Keratinocyte (primary cell): Measurements from ENCODE around the gene HMGB1. TPM values are rescaled to one million over a fixed set of nuclear protein-coding genes. Genes with fewer than 3 reads are reported as not detected.

Experiments
- DNase-seq: peaks from one replicate; pipeline ENCODE4 v3.0.0-alpha.2; 2011; ENCODE audit warnings: low read depth, missing footprints, low spot score
- FAIRE-seq: peaks from 2 replicates; lab custom pipeline; 2011; peaks lifted over from hg19 to GRCh38; lab: Jason Lieb, UNC
- H2AFZ ChIP-seq: 2 replicates; pipeline ENCODE4 v1.6.0; 2012; ENCODE audit warnings: low read length, control low read depth, inconsistent platforms; ENCODE audit not compliant: control insufficient read depth
- H3K27ac ChIP-seq: 2 replicates; pipeline ENCODE4 v1.5.1; 2011; ENCODE audit warnings: low read length; ENCODE audit not compliant: control insufficient read depth, insufficient read depth
- H3K27me3 ChIP-seq: 3 replicates; pipeline ENCODE4 v1.6.0; 2011; ENCODE audit warnings: low read length; ENCODE audit not compliant: control insufficient read depth, insufficient read depth; ENCODE audit errors: extremely low read depth
- H3K36me3 ChIP-seq, 2 experiments: 2 replicates in 1 of 2; 3 replicates in 1 of 2; pipeline ENCODE4 v1.5.1; 2011; ENCODE audit warnings: low read length in 2 of 2, mild to moderate bottlenecking in 1 of 2; ENCODE audit not compliant: control insufficient read depth in 2 of 2, insufficient read depth in 2 of 2; ENCODE audit errors: extremely low read depth in 1 of 2
- H3K4me1 ChIP-seq: 3 replicates; pipeline ENCODE4 v1.5.1; 2011; ENCODE audit warnings: low read length; ENCODE audit not compliant: control insufficient read depth, insufficient read depth; ENCODE audit errors: extremely low read depth
- H3K4me2 ChIP-seq: 3 replicates; pipeline ENCODE4 v1.6.0; 2011; ENCODE audit warnings: low read depth, low read length; ENCODE audit not compliant: control insufficient read depth, insufficient read depth; ENCODE audit errors: extremely low read depth
- H3K4me3 ChIP-seq, 3 experiments: fragments of 200-600 bp in 1 of 3; sonication (generic) in 1 of 3; 2 replicates in 2 of 3; 3 replicates in 1 of 3; pipeline ENCODE4 v1.5.1; 2011 to 2016; ENCODE audit warnings: low read length in 3 of 3, mild to moderate bottlenecking in 3 of 3, control low read depth in 2 of 3, inconsistent platforms in 1 of 3, low read depth in 1 of 3, mixed read lengths in 1 of 3, mixed run types in 1 of 3, moderate library complexity in 1 of 3; ENCODE audit not compliant: control insufficient read depth in 2 of 3, insufficient read depth in 2 of 3; ENCODE audit errors: extremely low read depth in 1 of 3
- H3K79me2 ChIP-seq: 2 replicates; pipeline ENCODE4 v1.6.0; 2012; ENCODE audit warnings: low read length; ENCODE audit not compliant: control insufficient read depth, insufficient read depth
- H3K9ac ChIP-seq: 3 replicates; pipeline ENCODE4 v1.6.0; 2011; ENCODE audit warnings: low read length; ENCODE audit not compliant: control insufficient read depth, insufficient read depth; ENCODE audit errors: extremely low read depth
- H3K9me1 ChIP-seq: 3 replicates; pipeline ENCODE4 v1.6.0; 2011; ENCODE audit warnings: low read length; ENCODE audit not compliant: control insufficient read depth, insufficient read depth; ENCODE audit errors: extremely low read depth
- H3K9me3 ChIP-seq: 2 replicates; pipeline ENCODE4 v1.5.1; 2012; ENCODE audit warnings: low read depth, low read length; ENCODE audit not compliant: control insufficient read depth
- H4K20me1 ChIP-seq: 3 replicates; pipeline ENCODE4 v1.6.0; 2011; ENCODE audit warnings: low read length; ENCODE audit not compliant: control insufficient read depth, insufficient read depth; ENCODE audit errors: extremely low read depth
- CTCF ChIP-seq, 3 experiments: IDR thresholded peaks in 1 of 3; conservative IDR thresholded peaks in 1 of 3; optimal IDR thresholded peaks in 1 of 3; 2 replicates in 2 of 3; 3 replicates in 1 of 3; pipeline versions ENCODE3 to v1.5.1; 2011; ENCODE audit warnings: low read length in 3 of 3, mild to moderate bottlenecking in 3 of 3, moderate library complexity in 2 of 3, control low read depth in 1 of 3, inconsistent platforms in 1 of 3; ENCODE audit not compliant: insufficient read depth in 2 of 3; ENCODE audit errors: extremely low read depth in 1 of 3
- EZH2 ChIP-seq: IDR thresholded peaks from one replicate; pipeline ENCODE4 v1.6.1; 2012; ENCODE audit warnings: inconsistent platforms, mild to moderate bottlenecking, low read length, moderate library complexity
- dilution Hi-C: fragments of 300-500 bp; cut with MboI; formaldehyde crosslinking; loops from one replicate; pipeline ENCODE4 v1.7.0; 2020; ENCODE audit warnings: low sequenced_read_pairs; ENCODE audit not compliant: extremely low pct_ligation_motif_present
- polyA plus RNA-seq, 5 experiments: library from polyadenylated mRNA; depleted of rRNA in 3 of 5; stranded (reverse) in 3 of 5; stranded (forward) in 1 of 5; unstranded in 1 of 5; fragments of >200 nt; gene quantifications; 1 replicate in 1 of 5; 2 replicates in 3 of 5; 3 replicates in 1 of 5; pipeline versions ENCODE4 v1.2.1 to v1.2.3, GENCODE V29; 2011 to 2012; ENCODE audit warnings: missing spikeins in 2 of 5, low read depth in 1 of 5, low replicate concordance in 1 of 5

Gene HMGB1
- polyA plus RNA-seq, 1 donor (not counting 4 experiments of a cell fraction or from before 2014, with no cell fraction given), result 221 TPM

DNA sequence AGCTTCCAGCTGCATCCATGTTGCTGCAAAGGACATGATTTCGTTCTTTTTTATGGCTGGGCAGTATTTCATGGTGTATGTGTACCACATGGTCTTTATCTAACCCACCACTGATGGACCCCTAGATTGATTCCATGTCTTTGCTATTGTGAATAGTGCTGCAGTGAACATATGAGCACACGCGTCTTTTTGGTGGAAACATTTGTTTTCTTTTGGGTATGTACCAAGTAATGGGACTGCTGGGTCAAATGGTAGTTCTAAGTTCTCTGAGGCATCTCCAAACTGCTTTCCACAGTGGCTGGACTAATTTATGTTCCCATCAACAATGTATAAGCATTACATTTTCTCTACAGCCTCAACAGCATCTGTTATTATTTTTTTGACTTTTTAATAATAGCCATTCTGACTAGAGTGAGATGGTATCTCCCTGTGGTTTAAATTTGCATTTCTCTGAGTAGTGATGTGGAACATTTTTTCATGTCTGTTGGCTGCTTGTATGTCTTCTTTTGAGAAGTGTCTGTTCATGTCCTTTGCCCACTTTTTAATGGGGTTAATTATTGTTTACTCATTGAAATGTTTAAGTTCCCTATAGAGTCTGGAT, 50.2 kb downstream of the HMGB1 start:
- no peaks in the 10 kb centered on the region for H4K20me1 ChIP-seq
- no peaks in the 10 kb centered on the region for H3K36me3 ChIP-seq
- no peak for FAIRE-seq
- H3K4me2 ChIP-seq, result no peak overlapping the region
- H3K9me3 ChIP-seq, result no peaks in the 10 kb centered on the region
- H3K9me1 ChIP-seq, result no peaks in the 10 kb centered on the region
- TF ChIP-seq CTCF (optimal IDR thresholded peaks at IDR 0.05 in 1 of 3, IDR thresholded peaks at IDR 0.05 in 1 of 3, conservative IDR thresholded peaks at IDR 0.05 in 1 of 3; ENCODE audit: extremely low read depth in 1 of 3, insufficient read depth in 2 of 3, low read length in 3 of 3) (no peak), EZH2 (no peak)
- no peak overlapping the region for H3K4me3 ChIP-seq
- no peak overlapping the region for H2AFZ ChIP-seq
- H3K27me3 ChIP-seq, result no peaks in the 10 kb centered on the region
- dilution Hi-C loops, result no loop called here
- DNase-seq, result no peak
- no peak overlapping the region for H3K27ac ChIP-seq
- peaks cover 14% of the 10 kb centered on the region for H3K4me1 ChIP-seq
- H3K9ac ChIP-seq, result no peak overlapping the region
- H3K79me2 ChIP-seq, result no peaks in the 10 kb centered on the region

DNA sequence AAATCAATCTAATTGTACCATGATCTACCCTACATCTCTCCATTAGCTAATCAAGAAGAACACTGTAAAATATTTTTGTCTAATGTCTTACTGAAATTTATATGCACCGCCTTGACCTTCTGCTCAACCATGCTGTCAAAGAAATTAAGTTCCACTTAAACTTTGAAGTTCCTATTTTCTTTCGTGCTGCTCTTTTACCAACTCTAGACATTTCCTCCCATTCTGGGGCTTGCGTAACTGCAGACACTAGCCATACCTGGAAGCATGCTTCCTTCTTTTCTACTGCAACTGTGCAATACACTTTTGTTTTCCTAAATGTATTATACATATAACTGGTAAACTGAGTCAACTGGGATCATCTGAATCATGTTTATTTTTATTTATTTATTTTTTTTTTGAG, 51.9 kb downstream of the HMGB1 start:
- dilution Hi-C loops, result no loop called here
- Histone ChIP-seq H3K9ac (no peak overlapping the region), H3K36me3 (no peaks in the 10 kb centered on the region), H3K27me3 (no peaks in the 10 kb centered on the region), H3K4me1 (peaks cover 17% of the 10 kb centered on the region), H2AFZ (no peak overlapping the region), H3K27ac (no peak overlapping the region), H3K79me2 (no peaks in the 10 kb centered on the region), H3K9me3 (no peaks in the 10 kb centered on the region), H3K9me1 (no peaks in the 10 kb centered on the region), H4K20me1 (no peaks in the 10 kb centered on the region), H3K4me3 (no peak overlapping the region), H3K4me2 (no peak overlapping the region)
- TF ChIP-seq EZH2 (no peak), CTCF (optimal IDR thresholded peaks at IDR 0.05 in 1 of 3, IDR thresholded peaks at IDR 0.05 in 1 of 3, conservative IDR thresholded peaks at IDR 0.05 in 1 of 3; ENCODE audit: extremely low read depth in 1 of 3, insufficient read depth in 2 of 3, low read length in 3 of 3) (no peak)
- FAIRE-seq (no peak), DNase-seq (no peak)
